Erythroblast (primary cell): ENCODE data around the gene KIAA0513.
"Not testable (repeated sequence)": the region's sequence is repeated elsewhere in the genome, so short reads cannot be mapped to it uniquely, and the experiment has no call there.

Source experiments
- DNase-seq, 2 experiments: peaks; one replicate each; lab custom pipeline; 2025; lab: John Stamatoyannopoulos, UW
- GATA1 ChIP-seq: IDR thresholded peaks from 2 replicates; pipeline ENCODE4 v1.6.1; 2011; ENCODE audit warnings: low read depth, mild to moderate bottlenecking, control low read depth, low read length, moderate library complexity
- POLR2A ChIP-seq: IDR thresholded peaks from 2 replicates; pipeline ENCODE4 v1.6.1; 2011; ENCODE audit warnings: mild to moderate bottlenecking, low read length

The KIAA0513 gene

GRCh38 chr16:85120006-85120340 lies 92.4 kb downstream of the KIAA0513 start:
- no peak for TF ChIP-seq POLR2A
- TF ChIP-seq GATA1: no peak
- DNase-seq: no peak

- not testable (repeated sequence) for DNase-seq
Measured at GRCh38 chr16:85123441-85123840, 95.8 kb downstream of the KIAA0513 start.

GRCh38 chr16:85123891-85124635 lies 96.5 kb downstream of the KIAA0513 start:
- DNase-seq: no peak

GRCh38 chr16:85124636-85125346 lies 97.2 kb downstream of the KIAA0513 start:
- no peak for TF ChIP-seq GATA1
- TF ChIP-seq POLR2A: no peak
- no peak for DNase-seq

More at GRCh38 chr16:85123891-85124635, 96.5 kb downstream of the KIAA0513 start:
- TF ChIP-seq GATA1 (no peak), POLR2A (no peak)

- TF ChIP-seq POLR2A: no peak
- TF ChIP-seq GATA1: no peak
Measured at GRCh38 chr16:85125570-85126393, 98.2 kb downstream of the KIAA0513 start.

GRCh38 chr16:85126394-85126704 lies 98.8 kb downstream of the KIAA0513 start:
- no peak for DNase-seq
- TF ChIP-seq POLR2A: no peak
- TF ChIP-seq GATA1: no peak

More at GRCh38 chr16:85125570-85126393, 98.2 kb downstream of the KIAA0513 start:
- no peak for DNase-seq

GRCh38 chr16:85126705-85127378 lies 99.2 kb downstream of the KIAA0513 start:
- no peak for DNase-seq
- TF ChIP-seq POLR2A: no peak
- TF ChIP-seq GATA1: no peak

GRCh38 chr16:85127379-85127723 lies 99.8 kb downstream of the KIAA0513 start:
- DNase-seq: no peak
- TF ChIP-seq GATA1 (no peak), POLR2A (no peak)

- TF ChIP-seq POLR2A: no peak
- no peak for TF ChIP-seq GATA1
- no peak for DNase-seq
Measured at GRCh38 chr16:85128079-85128837, 100.7 kb downstream of the KIAA0513 start.

GRCh38 chr16:85129876-85130704 lies 102.5 kb downstream of the KIAA0513 start:
- no peak for DNase-seq
- TF ChIP-seq GATA1: no peak
- no peak for TF ChIP-seq POLR2A

- TF ChIP-seq GATA1: no peak
- no peak for TF ChIP-seq POLR2A
- no peak for DNase-seq
Measured at GRCh38 chr16:85130705-85131028, 103.1 kb downstream of the KIAA0513 start.

GRCh38 chr16:85132456-85133289 lies 105.1 kb downstream of the KIAA0513 start:
- TF ChIP-seq POLR2A (no peak), GATA1 (no peak)
- no peak for DNase-seq
